AG09319 (cell line): Measurements from ENCODE around the gene SORCS1.

ENCODE experiments used
- DNase-seq: peaks from one replicate; pipeline ENCODE4 v3.0.0-alpha.2; 2010; ENCODE audit warnings: low read depth; ENCODE audit errors: extremely low read depth
- TF ChIP-seq, protein P1 (sequence below): IDR thresholded peaks from 2 replicates; pipeline ENCODE4 v1.5.1; 2011; ENCODE audit warnings: low read depth, mild to moderate bottlenecking, inconsistent platforms, low read length, moderate library complexity

Gene SORCS1

DNA sequence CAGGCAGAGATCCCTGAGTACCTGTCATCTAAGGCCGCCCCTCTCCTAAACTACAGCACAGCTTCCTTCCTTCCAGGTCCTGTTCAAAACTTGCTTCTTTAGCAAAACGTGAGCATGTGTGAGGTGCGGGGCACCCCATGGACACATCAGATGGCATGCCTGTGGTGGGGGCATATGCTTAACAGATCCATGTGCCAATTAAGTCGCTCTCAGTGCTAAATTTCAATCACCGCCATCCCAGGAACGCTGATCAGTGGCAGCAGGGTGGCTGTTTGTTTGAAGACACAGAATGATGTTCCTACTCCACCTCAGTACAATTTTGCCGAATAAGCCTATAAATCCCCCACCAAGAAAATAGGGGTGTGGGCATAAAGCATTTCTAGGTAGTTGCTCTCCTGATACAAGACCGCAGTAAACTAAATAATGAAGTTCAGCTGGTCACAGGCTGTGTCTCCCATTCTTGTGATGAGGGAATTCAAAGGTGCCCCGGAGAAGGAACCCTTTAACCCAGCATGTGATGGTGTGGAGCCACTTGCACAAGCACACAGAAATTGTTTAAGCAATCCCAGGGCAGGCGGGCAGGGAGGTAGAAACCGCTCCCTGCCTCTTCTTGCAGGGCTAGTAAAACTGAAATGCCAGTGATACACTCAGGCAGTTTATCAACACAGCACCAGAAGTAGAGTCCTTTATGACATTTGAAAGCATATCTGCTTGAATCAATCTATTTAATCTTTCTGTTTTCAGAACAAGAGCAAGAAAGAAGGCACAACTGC lies 205.7 kb downstream of the SORCS1 start:
- no peak for DNase-seq
- TF ChIP-seq, protein P1, sequence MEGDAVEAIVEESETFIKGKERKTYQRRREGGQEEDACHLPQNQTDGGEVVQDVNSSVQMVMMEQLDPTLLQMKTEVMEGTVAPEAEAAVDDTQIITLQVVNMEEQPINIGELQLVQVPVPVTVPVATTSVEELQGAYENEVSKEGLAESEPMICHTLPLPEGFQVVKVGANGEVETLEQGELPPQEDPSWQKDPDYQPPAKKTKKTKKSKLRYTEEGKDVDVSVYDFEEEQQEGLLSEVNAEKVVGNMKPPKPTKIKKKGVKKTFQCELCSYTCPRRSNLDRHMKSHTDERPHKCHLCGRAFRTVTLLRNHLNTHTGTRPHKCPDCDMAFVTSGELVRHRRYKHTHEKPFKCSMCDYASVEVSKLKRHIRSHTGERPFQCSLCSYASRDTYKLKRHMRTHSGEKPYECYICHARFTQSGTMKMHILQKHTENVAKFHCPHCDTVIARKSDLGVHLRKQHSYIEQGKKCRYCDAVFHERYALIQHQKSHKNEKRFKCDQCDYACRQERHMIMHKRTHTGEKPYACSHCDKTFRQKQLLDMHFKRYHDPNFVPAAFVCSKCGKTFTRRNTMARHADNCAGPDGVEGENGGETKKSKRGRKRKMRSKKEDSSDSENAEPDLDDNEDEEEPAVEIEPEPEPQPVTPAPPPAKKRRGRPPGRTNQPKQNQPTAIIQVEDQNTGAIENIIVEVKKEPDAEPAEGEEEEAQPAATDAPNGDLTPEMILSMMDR, result no peak

DNA sequence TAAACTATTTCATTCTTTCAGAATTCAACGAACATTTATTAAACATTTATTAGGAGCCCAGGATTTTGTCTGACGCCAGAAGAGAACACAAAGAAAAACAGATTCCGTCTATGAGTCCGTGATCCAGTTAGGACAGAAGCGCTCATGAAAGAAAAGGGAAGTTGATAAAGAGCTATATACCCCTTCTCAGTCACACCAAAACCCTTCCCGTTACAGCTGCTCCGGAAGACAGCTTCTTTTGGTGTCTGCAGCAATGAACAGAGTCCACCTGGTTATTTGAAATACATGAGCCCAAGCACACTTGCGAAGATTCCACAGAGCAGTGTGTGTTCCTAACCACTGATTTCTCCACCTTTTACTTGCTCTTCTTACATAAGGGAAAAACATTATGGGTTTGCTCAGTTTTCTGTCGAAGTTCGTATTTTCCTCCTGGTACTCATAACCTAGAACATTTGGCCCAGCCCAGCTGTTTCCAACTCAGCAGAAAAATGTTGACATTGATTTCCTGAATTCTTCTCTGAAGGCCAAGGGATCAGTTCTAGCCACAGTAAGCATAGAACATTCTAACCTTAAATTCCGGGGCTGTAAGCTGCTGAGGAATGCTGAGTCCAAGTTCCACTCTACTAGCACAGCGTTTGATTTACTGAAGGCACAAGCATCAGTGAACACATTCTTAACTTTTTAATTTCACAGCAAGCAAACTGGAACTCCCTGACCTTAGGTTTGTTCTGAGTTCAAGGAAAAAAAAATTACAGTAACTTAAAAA lies 206.5 kb downstream of the SORCS1 start:
- no peak for DNase-seq

DNA sequence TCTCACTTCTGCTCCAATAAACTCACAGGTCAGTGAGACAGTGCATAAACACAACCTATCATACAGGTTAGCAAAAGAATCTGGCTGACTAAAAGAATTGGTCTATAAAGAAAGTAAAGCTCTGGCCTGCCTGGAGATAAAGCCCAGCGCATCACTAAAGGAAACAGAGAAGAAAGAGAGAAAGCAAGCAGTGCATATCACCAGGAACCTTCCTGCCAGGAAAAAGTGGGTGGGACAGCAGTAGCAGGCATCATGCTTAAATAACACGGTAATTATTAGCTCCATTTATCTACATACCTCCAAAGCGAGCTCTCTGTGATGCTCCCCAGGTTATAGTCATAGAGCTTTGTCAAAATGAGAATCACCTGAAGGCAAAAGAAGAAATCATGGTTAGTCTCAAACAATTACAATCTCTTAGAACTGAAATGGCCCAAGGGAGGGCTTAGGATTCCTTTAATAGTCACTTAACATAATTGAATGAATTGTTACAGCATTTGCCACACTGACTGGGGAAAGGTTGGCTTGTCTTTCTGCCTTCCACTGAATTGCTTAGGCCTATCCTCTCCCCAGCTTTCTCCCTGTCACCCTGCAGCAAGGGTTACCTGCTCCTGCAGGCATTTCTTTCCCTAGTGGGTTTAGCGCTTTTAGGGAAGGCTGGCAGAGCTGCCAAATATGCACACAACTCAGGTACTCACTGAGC lies 208.1 kb downstream of the SORCS1 start:
- TF ChIP-seq, protein P1, result no peak
- DNase-seq, result no peak

More for the DNA sequence above, 206.5 kb downstream of the SORCS1 start:
- TF ChIP-seq, protein P1, result no peak

DNA sequence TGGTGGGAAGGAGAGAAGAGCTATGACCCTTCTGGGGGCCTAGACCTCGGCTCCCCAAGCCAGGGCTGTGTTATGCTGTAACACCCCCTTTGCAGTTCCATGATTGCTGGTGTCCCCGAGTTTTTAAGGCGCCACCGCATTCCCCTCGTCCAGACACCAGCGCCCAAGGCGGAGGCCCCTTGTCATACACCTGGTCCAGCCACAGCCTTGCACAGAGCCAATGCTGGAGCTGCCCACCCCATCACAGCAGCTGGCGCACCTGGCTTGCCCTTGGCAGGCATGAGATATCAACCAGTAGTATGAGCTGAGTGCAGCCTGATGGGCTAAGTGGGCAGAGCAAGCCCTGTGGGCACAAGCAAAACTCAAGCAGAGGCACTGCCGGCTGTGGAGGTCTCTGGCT lies 209.4 kb downstream of the SORCS1 start:
- TF ChIP-seq, protein P1, result no peak

DNA sequence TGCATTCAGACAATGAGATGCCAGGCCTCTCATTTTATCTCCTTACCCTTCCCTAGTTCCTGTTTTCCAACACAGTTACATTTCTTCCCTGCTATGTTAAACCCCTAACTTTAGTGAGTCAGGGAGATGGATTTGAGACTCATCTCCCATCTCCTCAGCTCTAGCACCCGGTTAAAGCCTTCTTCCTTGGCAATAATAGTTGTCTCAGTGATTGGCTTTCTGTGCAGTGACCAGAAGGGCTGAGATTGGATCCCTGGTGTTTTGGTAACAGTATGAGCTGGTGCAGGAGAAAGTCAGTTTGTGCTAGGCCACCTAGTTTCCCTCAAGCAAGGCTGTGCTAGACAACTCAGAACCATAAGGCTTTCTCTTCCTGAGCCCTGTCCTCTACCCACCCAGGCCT lies 212.5 kb downstream of the SORCS1 start:
- DNase-seq, result no peak
- TF ChIP-seq, protein P1, result no peak

More for the DNA sequence above, 209.4 kb downstream of the SORCS1 start:
- no peak for DNase-seq

DNA sequence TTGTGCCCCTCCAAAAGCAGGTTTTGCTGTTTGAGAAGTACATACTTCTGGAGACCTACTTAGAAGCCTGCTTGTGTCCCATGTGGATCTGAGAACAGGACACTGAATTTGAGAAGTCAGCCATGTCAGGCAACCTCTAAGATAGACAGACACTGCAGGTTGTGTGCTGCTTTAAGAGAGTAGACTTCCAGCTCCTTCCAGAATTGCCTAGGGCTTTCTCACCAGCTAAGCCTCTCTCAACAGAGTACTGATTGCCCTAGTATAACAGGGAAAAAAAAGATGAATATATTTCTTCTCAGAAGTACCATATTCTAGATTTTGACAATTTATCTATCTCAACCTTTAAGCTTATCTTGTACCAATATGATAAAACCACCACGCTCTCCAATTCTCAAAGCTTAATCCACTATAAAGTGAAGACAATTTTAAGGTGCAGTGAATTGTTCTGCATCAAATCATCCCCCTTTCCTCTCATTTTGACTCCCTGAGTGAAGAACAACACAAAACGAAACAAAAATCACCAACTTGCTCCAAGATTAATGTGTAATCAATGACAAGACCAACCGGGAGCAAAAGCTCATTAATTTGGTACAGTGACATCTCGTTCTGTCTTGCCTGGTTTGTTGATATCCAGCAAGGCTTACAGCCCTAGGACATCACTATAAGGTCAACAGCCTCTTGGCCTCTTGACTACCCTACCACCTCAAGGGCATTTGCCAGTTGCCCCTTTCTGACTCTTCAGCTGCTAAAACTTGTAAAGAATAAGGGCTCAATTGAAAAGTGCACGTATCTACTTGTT lies 214.6 kb downstream of the SORCS1 start:
- TF ChIP-seq, protein P1, result no peak
- no peak for DNase-seq
